ENCODE data around the gene ESPNL. TPM values are rescaled to one million over a fixed set of nuclear protein-coding genes. Genes with fewer than 3 reads are reported as not detected.

ESPNL gene
- total and polyA plus RNA-seq, 9 of the 15 experiments (the other 6 are each of a cell fraction or from before 2014, with no cell fraction given) = 0.03 to 0.09 (median 0.05) TPM; not detected in 3

DNA sequence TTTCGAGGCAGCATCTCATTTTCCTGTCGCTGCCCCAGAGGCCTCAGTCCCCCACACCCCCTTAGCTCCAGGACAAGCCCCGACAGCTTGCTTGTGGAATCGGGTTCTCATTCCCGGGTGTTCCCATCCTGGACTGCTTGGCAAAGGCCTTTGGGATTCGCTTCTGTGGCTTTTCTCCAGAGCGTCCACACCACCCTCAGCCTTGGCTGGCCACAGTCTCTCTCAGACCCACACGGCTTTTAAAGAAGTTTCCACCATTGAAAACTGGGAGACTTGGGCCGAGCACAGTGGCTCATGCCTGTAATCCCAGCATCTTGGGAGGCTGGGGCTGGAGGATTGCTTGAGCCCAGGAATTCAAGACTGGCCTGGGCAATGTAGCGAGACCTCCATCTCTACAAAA lies 2.7 kb downstream of the ESPNL start:
- ChIA-PET CTCF (ENCODE audit: low intra/inter-chr PET ratio) (no interaction called here), POLR2A (no interaction called here)
- H3K9ac ChIP-seq (ENCODE audit: insufficient read depth in 1 of 2, low read depth in 2 of 2, low read length in 2 of 2) = no peak overlapping the region
- no peak for FAIRE-seq
- H2AFZ ChIP-seq (ENCODE audit: low read depth, low read length) = no peak overlapping the region
- ATAC-seq = no peak
- no peak for DNase-seq (ENCODE audit: extremely low read depth in 1 of 4, low spot score in 3 of 4)
- peaks cover 6 to 67% of the 10 kb centered on the region in 2 experiments; a peak in 3 of 5 replicates for H3K4me1 ChIP-seq (replicated peaks in 1 of 2; ENCODE audit: control insufficient read depth in 2 of 2, insufficient read depth in 2 of 2, low read length in 2 of 2)
- TF ChIP-seq, protein P1, sequence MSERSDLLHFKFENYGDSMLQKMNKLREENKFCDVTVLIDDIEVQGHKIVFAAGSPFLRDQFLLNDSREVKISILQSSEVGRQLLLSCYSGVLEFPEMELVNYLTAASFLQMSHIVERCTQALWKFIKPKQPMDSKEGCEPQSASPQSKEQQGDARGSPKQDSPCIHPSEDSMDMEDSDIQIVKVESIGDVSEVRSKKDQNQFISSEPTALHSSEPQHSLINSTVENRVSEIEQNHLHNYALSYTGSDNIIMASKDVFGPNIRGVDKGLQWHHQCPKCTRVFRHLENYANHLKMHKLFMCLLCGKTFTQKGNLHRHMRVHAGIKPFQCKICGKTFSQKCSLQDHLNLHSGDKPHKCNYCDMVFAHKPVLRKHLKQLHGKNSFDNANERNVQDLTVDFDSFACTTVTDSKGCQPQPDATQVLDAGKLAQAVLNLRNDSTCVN (CRISPR knock-in tag; IDR thresholded peaks at IDR 0.05) = no peak
- TF ChIP-seq NCOA4 (IDR thresholded peaks at IDR 0.05; ENCODE audit: partially characterized antibody) = no peak
- TF ChIP-seq POLR2G (IDR thresholded peaks at IDR 0.05; ENCODE audit: low read depth, low read length) = no peak
- no peak for TF ChIP-seq HDAC8 (tag; IDR thresholded peaks at IDR 0.05)
- TF ChIP-seq BHLHE40 (IDR thresholded peaks at IDR 0.05; ENCODE audit: low read length) = no peak
- TF ChIP-seq ZBTB49 (CRISPR knock-in tag; IDR thresholded peaks at IDR 0.05; ENCODE audit: borderline replicate concordance) = no peak
- TF ChIP-seq ZNF75A (CRISPR knock-in tag; IDR thresholded peaks at IDR 0.05) = no peak
- TF ChIP-seq ZC3H11A (IDR thresholded peaks at IDR 0.05; ENCODE audit: low read depth, low read length) = no peak
- TF ChIP-seq ERF (CRISPR knock-in tag; IDR thresholded peaks at IDR 0.05) = no peak
- TF ChIP-seq MBD2 (IDR thresholded peaks at IDR 0.05; ENCODE audit: borderline replicate concordance, low read depth) = no peak
- no peak for TF ChIP-seq ZNF354B (CRISPR knock-in tag; IDR thresholded peaks at IDR 0.05)
- TF ChIP-seq ZNF436 (CRISPR knock-in tag; IDR thresholded peaks at IDR 0.05) = no peak
- no peak for TF ChIP-seq LEF1 (IDR thresholded peaks at IDR 0.05)
- no peak overlapping the region for H3K4me3 ChIP-seq
- H3K9me3 ChIP-seq (replicated peaks; ENCODE audit: control insufficient read depth, insufficient read depth, low read depth, low read length) = no peaks in the 10 kb centered on the region
- intact Hi-C loops (cut with micrococcal nuclease) = no loop called here
- no TSS peak for BruUV-seq (replicated peaks)
- H3K27me3 ChIP-seq (ENCODE audit: control insufficient read depth in 2 of 2, insufficient read depth in 2 of 2, low read length in 2 of 2) = no peaks in the 10 kb centered on the region
- peaks cover 3% of the 10 kb centered on the region for H3K9me1 ChIP-seq (ENCODE audit: control insufficient read depth, insufficient read depth, low read length)
- no peaks in the 10 kb centered on the region for H3K36me3 ChIP-seq (ENCODE audit: control insufficient read depth, insufficient read depth, low read length)
- H3K79me2 ChIP-seq (ENCODE audit: control insufficient read depth, insufficient read depth, low read length) = no peaks in the 10 kb centered on the region
- H3K27ac ChIP-seq (ENCODE audit: extremely low read depth, low read depth, low read length) = no peak overlapping the region
- H4K20me1 ChIP-seq (replicated peaks; ENCODE audit: control insufficient read depth, insufficient read depth, low read length) = no peaks in the 10 kb centered on the region
- no peak overlapping the region for H3K4me2 ChIP-seq (ENCODE audit: insufficient read depth, low read length)
- 23% methylated on average over 7 of the region's 10 CpGs for WGBS (ENCODE audit: insufficient coverage, low coverage, missing lambda C conversion rate)
- in situ Hi-C loops (cut with MboI) = loop anchor here (10.0 kb wide), 1 partner anchor 248 kb away; the partner anchor contains the start of gene RAMP1
